Measurements from ENCODE around the gene MFN2. TPM values are rescaled to one million over a fixed set of nuclear protein-coding genes. Genes with fewer than 3 reads are reported as not detected.

Gene MFN2
- total and polyA plus RNA-seq, 9 of the 15 experiments (the other 6 are each of a cell fraction or from before 2014, with no cell fraction given), result 10.5 to 158 (median 87.1) TPM

- TF ChIP-seq SAFB2 (IDR thresholded peaks at IDR 0.05; ENCODE audit: borderline replicate concordance, low read depth, low read length, severe bottlenecking), result no peak
- TF ChIP-seq CHD2 (IDR thresholded peaks at IDR 0.05; ENCODE audit: low read depth, low read length), result no peak
- no peak for TF ChIP-seq SREBF1 (IDR thresholded peaks at IDR 0.05; ENCODE audit: borderline replicate concordance, low read depth, low read length)
- no peak for TF ChIP-seq ZNF274 (IDR thresholded peaks at IDR 0.05; ENCODE audit: borderline replicate concordance, low read depth, low read length)
These were observed 67.1 kb downstream of the MFN2 start (continued) for GRCh38 chr1:12047120-12047876.

- no peak overlapping the region for H2AFZ ChIP-seq (ENCODE audit: low read depth, low read length)
- 32% methylated on average over 2 of the region's 2 CpGs for WGBS (ENCODE audit: insufficient coverage, low coverage, missing lambda C conversion rate)
- no peaks in the 10 kb centered on the region for H4K20me1 ChIP-seq (replicated peaks; ENCODE audit: control insufficient read depth, insufficient read depth, low read length)
- no peak overlapping the region for H3K9ac ChIP-seq (ENCODE audit: insufficient read depth in 1 of 2, low read depth in 2 of 2, low read length in 2 of 2)
- ATAC-seq, result no peak
- POLR2A ChIA-PET, result interaction anchor here (1.6 to 4.6 kb wide), 2 partner anchors 10 to 16 kb away, joined by 3 to 48 read pairs; no protein-coding TSS in a partner anchor
- intact Hi-C loops (cut with micrococcal nuclease) (no loop called here), in situ Hi-C loops (cut with MboI) (no loop called here)
- H3K4me3 ChIP-seq, result no peak overlapping the region
- H3K9me3 ChIP-seq (replicated peaks; ENCODE audit: control insufficient read depth, insufficient read depth, low read depth, low read length), result no peaks in the 10 kb centered on the region
- H3K4me2 ChIP-seq (ENCODE audit: insufficient read depth, low read length), result no peak overlapping the region
- no TSS peak for BruUV-seq (replicated peaks)
- H3K27ac ChIP-seq (ENCODE audit: extremely low read depth, low read depth, low read length), result no peak overlapping the region
- H3K9me1 ChIP-seq (ENCODE audit: control insufficient read depth, insufficient read depth, low read length), result no peaks in the 10 kb centered on the region
- no peaks in the 10 kb centered on the region for H3K36me3 ChIP-seq (ENCODE audit: control insufficient read depth, insufficient read depth, low read length)
- H3K79me2 ChIP-seq (ENCODE audit: control insufficient read depth, insufficient read depth, low read length), result no peaks in the 10 kb centered on the region
- no peak for DNase-seq (ENCODE audit: extremely low read depth in 1 of 4, low spot score in 3 of 4)
- CTCF ChIA-PET (ENCODE audit: low intra/inter-chr PET ratio), result no interaction called here
- H3K4me1 ChIP-seq (replicated peaks in 1 of 2; ENCODE audit: control insufficient read depth in 2 of 2, insufficient read depth in 2 of 2, low read length in 2 of 2), result peaks cover 24 to 41% of the 10 kb centered on the region in 2 experiments; a peak in 4 of 5 replicates
- no peaks in the 10 kb centered on the region for H3K27me3 ChIP-seq (ENCODE audit: control insufficient read depth in 2 of 2, insufficient read depth in 2 of 2, low read length in 2 of 2)
- no peak for FAIRE-seq
- no peak for TF ChIP-seq RUNX1 (IDR thresholded peaks at IDR 0.05; ENCODE audit: low read depth)
- no peak for TF ChIP-seq VEZF1 (CRISPR knock-in tag; IDR thresholded peaks at IDR 0.05)
- TF ChIP-seq CCNT2 (IDR thresholded peaks at IDR 0.05; ENCODE audit: borderline replicate concordance, extremely low read depth, insufficient read length, low read depth, low read length), result no peak
- no peak for TF ChIP-seq ZFX (CRISPR knock-in tag; IDR thresholded peaks at IDR 0.05)
These were observed 68.1 kb downstream of the MFN2 start for GRCh38 chr1:12048372-12048771.
